Neuronal stem cell (in vitro differentiated cells): ENCODE data around the gene PIGU.
A peak's percentile ranks its signal among the peaks of the same experiment; 100 is the strongest.
"Not testable (repeated sequence)": the region's sequence is repeated elsewhere in the genome, so short reads cannot be mapped to it uniquely, and the experiment has no call there.

Experiments used
- DNase-seq: peaks from one replicate; pipeline ENCODE4 v3.0.0-alpha.2; 2013; ENCODE audit warnings: low spot score
- H2AFZ ChIP-seq: one replicate; pipeline ENCODE4 v1.6.1; 2013; ENCODE audit warnings: mild to moderate bottlenecking, low read length, inconsistent platforms
- H2AK5ac ChIP-seq: 2 replicates; pipeline ENCODE4 v1.6.1; 2013; ENCODE audit warnings: low read depth, mild to moderate bottlenecking, inconsistent platforms, low read length, moderate library complexity, mixed read lengths
- H2BK120ac ChIP-seq: 2 replicates; pipeline ENCODE4 v1.6.1; 2013; ENCODE audit warnings: low read depth, mild to moderate bottlenecking, inconsistent platforms, low read length, moderate library complexity, mixed read lengths
- H2BK12ac ChIP-seq: one replicate; pipeline ENCODE4 v1.6.1; 2013; ENCODE audit warnings: low read length, inconsistent platforms
- H2BK15ac ChIP-seq: 2 replicates; pipeline ENCODE4 v1.6.1; 2013; ENCODE audit warnings: mild to moderate bottlenecking, low read length, inconsistent platforms, mixed read lengths
- H2BK5ac ChIP-seq: one replicate; pipeline ENCODE4 v1.6.1; 2013; ENCODE audit warnings: inconsistent platforms, mild to moderate bottlenecking, low read length, moderate library complexity
- H3K14ac ChIP-seq: one replicate; pipeline ENCODE4 v1.6.1; 2013; ENCODE audit warnings: low read length, inconsistent platforms
- H3K18ac ChIP-seq: 2 replicates; pipeline ENCODE4 v1.6.1; 2013; ENCODE audit warnings: low read length, inconsistent platforms
- H3K23ac ChIP-seq: 2 replicates; pipeline ENCODE4 v1.6.1; 2013; ENCODE audit warnings: low read depth, mild to moderate bottlenecking, mixed read lengths, low read length, inconsistent platforms; ENCODE audit not compliant: poor library complexity
- H3K27ac ChIP-seq: replicated peaks from 3 replicates; pipeline ENCODE4 v1.5.1; 2013; ENCODE audit warnings: low read length, inconsistent platforms
- H3K27me3 ChIP-seq, 3 experiments: 2 replicates each; pipeline ENCODE4 v1.6.1; 2013; ENCODE audit warnings: low read length in 3 of 3, mild to moderate bottlenecking in 2 of 3, inconsistent platforms in 1 of 3, low read depth in 1 of 3, mixed read lengths in 1 of 3, moderate library complexity in 1 of 3; ENCODE audit not compliant: control insufficient read depth in 3 of 3, insufficient read depth in 3 of 3
- H3K36me3 ChIP-seq, 2 donors: replicated peaks in 1 of 2; 2 replicates each; pipeline ENCODE4 v1.6.1; 2013; ENCODE audit warnings: low read length in 2 of 2; ENCODE audit not compliant: control insufficient read depth in 2 of 2, insufficient read depth in 2 of 2
- H3K4ac ChIP-seq: 2 replicates; pipeline ENCODE4 v1.6.1; 2013; ENCODE audit warnings: inconsistent platforms, mild to moderate bottlenecking, low read length, moderate library complexity
- H3K4me1 ChIP-seq, 2 donors: 1 replicate in 1 of 2; 2 replicates in 1 of 2; pipeline ENCODE4 v1.6.1; 2013; ENCODE audit warnings: low read length in 2 of 2, low read depth in 1 of 2; ENCODE audit not compliant: control insufficient read depth in 2 of 2, insufficient read depth in 1 of 2
- H3K4me2 ChIP-seq: one replicate; pipeline ENCODE4 v1.6.1; 2013; ENCODE audit warnings: mild to moderate bottlenecking, low read length, inconsistent platforms; ENCODE audit not compliant: insufficient read depth, poor library complexity, severe bottlenecking
- H3K4me3 ChIP-seq, 2 donors: 2 replicates each; pipeline ENCODE4 v1.5.1; 2013; ENCODE audit warnings: low read length in 2 of 2, mild to moderate bottlenecking in 2 of 2, inconsistent platforms in 1 of 2, moderate library complexity in 1 of 2
- H3K79me1 ChIP-seq: one replicate; pipeline ENCODE4 v1.6.1; 2013; ENCODE audit warnings: low read depth, mild to moderate bottlenecking, inconsistent platforms, low read length, moderate library complexity
- H3K9ac ChIP-seq: one replicate; pipeline ENCODE4 v1.6.1; 2013; ENCODE audit warnings: mild to moderate bottlenecking, low read depth, low read length, inconsistent platforms; ENCODE audit not compliant: poor library complexity
- H3K9me3 ChIP-seq, 2 donors: replicated peaks in 1 of 2; 2 replicates each; pipeline versions ENCODE3 to v1.6.1; 2013; ENCODE audit warnings: low read length in 2 of 2, mild to moderate bottlenecking in 2 of 2, inconsistent platforms in 1 of 2, low read depth in 1 of 2, mixed read lengths in 1 of 2, moderate library complexity in 1 of 2; ENCODE audit not compliant: control insufficient read depth in 2 of 2, insufficient read depth in 1 of 2
- H4K8ac ChIP-seq: one replicate; pipeline ENCODE4 v1.6.1; 2013; ENCODE audit warnings: low read depth, mild to moderate bottlenecking, inconsistent platforms, low read length, moderate library complexity
- H4K91ac ChIP-seq: one replicate; pipeline ENCODE4 v1.6.1; 2013; ENCODE audit warnings: low read length, low read depth, mild to moderate bottlenecking, inconsistent platforms; ENCODE audit not compliant: poor library complexity
- WGBS, 2 donors: extraction: QIAGEN DNeasy Blood & Tissue Kit; methylation state at CpG; one replicate each; pipeline ENCODE4 v1.1.7; 2013; ENCODE audit warnings: missing lambda C conversion rate in 2 of 2, mixed read lengths in 1 of 2; ENCODE audit not compliant: insufficient read length in 2 of 2, insufficient replicate concordance in 1 of 2; ENCODE audit errors: extremely low coverage in 2 of 2; 5-methylcytosine and 5-hydroxymethylcytosine counted together

The PIGU gene

DNA sequence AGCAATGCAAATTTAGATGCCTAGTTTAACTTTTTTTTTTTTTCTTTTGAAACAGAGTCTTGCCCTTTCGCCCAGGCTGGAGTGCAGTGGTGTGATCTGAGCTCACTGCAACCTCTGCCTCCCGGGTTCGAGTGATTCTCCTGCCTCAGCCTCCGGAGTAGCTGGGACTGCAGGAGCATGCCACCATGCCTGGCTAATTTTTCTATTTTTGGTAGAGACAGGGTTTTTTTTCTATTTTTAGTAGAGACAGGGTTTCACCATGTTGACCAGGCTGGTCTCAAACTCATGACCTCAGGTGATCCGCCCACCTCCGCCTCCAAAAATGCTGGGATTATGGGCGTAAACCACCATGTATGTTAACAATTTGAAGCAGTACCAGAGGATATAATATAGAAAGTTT, 158.0 kb downstream of the PIGU start:
- H2BK15ac ChIP-seq, H3K79me1 ChIP-seq, DNase-seq, H2AFZ ChIP-seq, H3K4me1 ChIP-seq, H3K4ac ChIP-seq, H3K23ac ChIP-seq, H4K8ac ChIP-seq, H2BK12ac ChIP-seq, H3K4me3 ChIP-seq, H4K91ac ChIP-seq, H3K14ac ChIP-seq, H2BK120ac ChIP-seq, H3K4me2 ChIP-seq, H3K18ac ChIP-seq, H2AK5ac ChIP-seq, H3K27me3 ChIP-seq, H3K9ac ChIP-seq, H2BK5ac ChIP-seq, H3K9me3 ChIP-seq, H3K27ac ChIP-seq: not testable (repeated sequence)
- peaks cover 0 to 51% of the 10 kb centered on the region in 2 donors for H3K36me3 ChIP-seq
- WGBS, 2 donors, result no CpG with 5 or more reads among the region's 7 CpGs

DNA sequence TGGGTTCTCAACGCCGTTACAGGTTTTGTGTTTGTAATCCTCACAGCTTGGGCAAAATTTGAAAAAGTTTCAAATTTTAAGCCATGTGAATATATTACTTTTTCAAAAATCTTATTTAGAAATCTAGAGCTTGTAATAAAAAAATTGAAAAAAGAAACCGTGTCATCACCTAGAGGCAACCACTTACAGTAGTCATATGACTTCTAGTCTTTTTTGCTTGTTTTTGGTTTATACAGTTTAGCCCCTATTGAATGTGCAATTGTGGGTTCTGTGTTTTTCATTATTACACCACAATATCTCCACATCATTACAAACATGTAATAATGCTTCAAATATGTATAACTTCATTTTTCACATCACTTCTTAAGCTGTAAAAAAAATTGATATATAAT, 159.8 kb downstream of the PIGU start:
- peaks cover 3% of the 10 kb centered on the region for H3K79me1 ChIP-seq
- WGBS, 2 donors, result no CpG with 5 or more reads among the region's 3 CpGs
- no peak overlapping the region for H2BK120ac ChIP-seq
- H3K14ac ChIP-seq, result no peak overlapping the region
- H3K4me3 ChIP-seq, result peak overlapping the region; percentile 78 to 81
- no peak overlapping the region for H3K4ac ChIP-seq
- no peaks in the 10 kb centered on the region for H3K27me3 ChIP-seq
- no peak overlapping the region for H2AK5ac ChIP-seq
- no peak overlapping the region for H2BK12ac ChIP-seq
- H3K27ac ChIP-seq, result no peak overlapping the region
- peak overlapping the region; percentile 84 for H3K4me2 ChIP-seq
- no peak overlapping the region for H2BK15ac ChIP-seq
- no peaks in the 10 kb centered on the region for H3K9me3 ChIP-seq
- no peak overlapping the region for H3K23ac ChIP-seq
- H3K36me3 ChIP-seq, result peaks cover 0 to 47% of the 10 kb centered on the region in 2 donors
- peaks cover 0 to 2% of the 10 kb centered on the region in 2 donors for H3K4me1 ChIP-seq
- DNase-seq, result no peak
- H4K8ac ChIP-seq, result no peak overlapping the region
- no peak overlapping the region for H2BK5ac ChIP-seq
- no peak overlapping the region for H3K18ac ChIP-seq
- peak overlapping the region; percentile 98 for H2AFZ ChIP-seq
- no peak overlapping the region for H3K9ac ChIP-seq
- H4K91ac ChIP-seq, result no peak overlapping the region

GRCh38 chr20:34516247-34517113, 160.4 kb downstream of the PIGU start, which contains the start of gene DYNLRB1:
Gene DYNLRB1, plus strand, starts transcription at chr20:34516422. Its CDS starts 37 bp downstream, at chr20:34516459.
- peaks cover 3% of the 10 kb centered on the region for H3K79me1 ChIP-seq
- peak; percentile 99 for DNase-seq
- H3K27me3 ChIP-seq, result no peaks in the 10 kb centered on the region
- WGBS, 2 donors, result no CpG with 5 or more reads among the region's 59 CpGs
- peaks cover 0 to 2% of the 10 kb centered on the region in 2 donors for H3K4me1 ChIP-seq
- peak within 1 kb of the TSS; percentile 94 for H3K27ac ChIP-seq
- H3K4me2 ChIP-seq, result peak within 1 kb of the TSS; percentile 84
- no peaks in the 10 kb centered on the region for H3K9me3 ChIP-seq
- no peak within 1 kb of the TSS for H3K4ac ChIP-seq
- peak within 1 kb of the TSS; percentile 96 for H3K23ac ChIP-seq
- no peak within 1 kb of the TSS for H4K91ac ChIP-seq
- peak within 1 kb of the TSS; percentile 67 for H2BK5ac ChIP-seq
- H2AK5ac ChIP-seq, result no peak within 1 kb of the TSS
- H3K18ac ChIP-seq, result peak within 1 kb of the TSS; percentile 95
- peaks cover 0 to 46% of the 10 kb centered on the region in 2 donors for H3K36me3 ChIP-seq
- no peak within 1 kb of the TSS for H2BK120ac ChIP-seq
- no peak within 1 kb of the TSS for H3K14ac ChIP-seq
- H2BK15ac ChIP-seq, result no peak within 1 kb of the TSS
- no peak within 1 kb of the TSS for H2BK12ac ChIP-seq
- H3K4me3 ChIP-seq, result peak within 1 kb of the TSS; percentile 78 to 81
- no peak within 1 kb of the TSS for H4K8ac ChIP-seq
- H2AFZ ChIP-seq, result peak within 1 kb of the TSS; percentile 98
- H3K9ac ChIP-seq, result peak within 1 kb of the TSS; percentile 85

DNA sequence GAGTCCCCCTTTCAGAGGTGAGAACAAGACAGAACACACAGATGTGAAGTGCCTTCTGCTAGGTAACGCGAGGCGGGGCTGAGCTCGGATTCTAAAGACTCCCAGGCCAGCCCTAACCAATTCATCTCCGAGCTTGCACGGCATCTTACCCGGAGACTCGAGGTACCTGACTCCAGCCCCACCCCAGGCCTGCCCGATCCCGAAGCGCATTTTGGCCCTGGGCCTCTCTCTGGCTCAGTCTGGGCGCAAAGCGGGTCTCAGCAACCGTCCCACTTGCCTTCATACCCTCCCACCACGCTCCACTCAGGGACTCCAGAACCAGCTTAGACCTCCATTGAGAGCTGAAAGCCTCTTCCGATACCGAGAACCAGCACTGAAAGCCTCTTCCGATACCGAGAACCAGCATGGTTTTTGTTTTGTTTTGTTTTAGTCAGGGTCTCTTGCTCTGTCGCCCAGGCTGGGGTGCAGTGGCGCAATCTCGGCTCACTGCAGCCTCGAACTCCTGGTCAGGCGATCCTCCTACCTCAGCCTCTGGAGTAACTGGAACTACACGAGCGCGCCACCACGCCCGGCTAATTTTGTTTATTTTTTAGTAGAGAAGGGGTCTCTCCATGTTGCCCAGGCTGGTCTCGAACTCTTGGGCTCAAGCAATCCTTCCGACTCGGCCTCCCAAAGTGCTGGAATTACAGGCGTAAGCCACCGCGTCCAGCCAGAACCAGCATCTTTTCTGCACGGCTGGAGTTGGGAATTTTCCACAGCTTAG, 161.2 kb downstream of the PIGU start:
- Histone ChIP-seq H2BK15ac (no peak overlapping the region), H4K91ac (no peak overlapping the region), H2BK120ac (no peak overlapping the region), H3K9ac (no peak overlapping the region), H3K23ac (peak overlapping the region; percentile 96), H3K9me3 (no peaks in the 10 kb centered on the region), H3K14ac (no peak overlapping the region), H2AK5ac (no peak overlapping the region), H4K8ac (no peak overlapping the region), H2BK5ac (peak overlapping the region; percentile 67), H3K18ac (peak overlapping the region; percentile 9), H3K36me3 (peaks cover 0 to 49% of the 10 kb centered on the region in 2 donors), H3K79me1 (peaks cover 3% of the 10 kb centered on the region), H3K27me3 (no peaks in the 10 kb centered on the region), H3K4ac (no peak overlapping the region), H2AFZ (peak overlapping the region; percentile 98), H3K27ac (peak overlapping the region; percentile 94), H3K4me3 (peak overlapping the region; percentile 78 to 81), H2BK12ac (no peak overlapping the region), H3K4me1 (peaks cover 0 to 2% of the 10 kb centered on the region in 2 donors), H3K4me2 (peak overlapping the region; percentile 72)
- peak; percentile 46 for DNase-seq
- no CpG with 5 or more reads among the region's 36 CpGs for whole genome bisulfite sequencing, 2 donors
